ENCODE measurements around the gene KRT3.

KRT3 gene

GRCh38 chr12:52809166-52809565, 13.2 kb upstream of the KRT3 start:
- Histone ChIP-seq H3K4me1 (ENCODE audit: control insufficient read depth in 1 of 2, insufficient read depth in 1 of 2, low read depth in 1 of 2, low read length in 1 of 2) (no peaks in the 10 kb centered on the region), H3K9me3 (no peaks in the 10 kb centered on the region), H3K36me3 (no peaks in the 10 kb centered on the region), H3K4me3 (ENCODE audit: low read depth in 1 of 2, low read length in 1 of 2) (no peak overlapping the region), H3K27ac (no peak overlapping the region), H3K27me3 (no peaks in the 10 kb centered on the region)
- TF ChIP-seq CTCF (IDR thresholded peaks at IDR 0.05): no peak

GRCh38 chr12:52808573-52809160, 12.8 kb upstream of the KRT3 start:
- no peaks in the 10 kb centered on the region for H3K27me3 ChIP-seq
- no peaks in the 10 kb centered on the region for H3K9me3 ChIP-seq
- H3K36me3 ChIP-seq: no peaks in the 10 kb centered on the region
- no peaks in the 10 kb centered on the region for H3K4me1 ChIP-seq (ENCODE audit: control insufficient read depth in 1 of 2, insufficient read depth in 1 of 2, low read depth in 1 of 2, low read length in 1 of 2)
- no peak for TF ChIP-seq CTCF (IDR thresholded peaks at IDR 0.05)
- no peak overlapping the region for H3K4me3 ChIP-seq (ENCODE audit: low read depth in 1 of 2, low read length in 1 of 2)
- no peak overlapping the region for H3K27ac ChIP-seq

DNA sequence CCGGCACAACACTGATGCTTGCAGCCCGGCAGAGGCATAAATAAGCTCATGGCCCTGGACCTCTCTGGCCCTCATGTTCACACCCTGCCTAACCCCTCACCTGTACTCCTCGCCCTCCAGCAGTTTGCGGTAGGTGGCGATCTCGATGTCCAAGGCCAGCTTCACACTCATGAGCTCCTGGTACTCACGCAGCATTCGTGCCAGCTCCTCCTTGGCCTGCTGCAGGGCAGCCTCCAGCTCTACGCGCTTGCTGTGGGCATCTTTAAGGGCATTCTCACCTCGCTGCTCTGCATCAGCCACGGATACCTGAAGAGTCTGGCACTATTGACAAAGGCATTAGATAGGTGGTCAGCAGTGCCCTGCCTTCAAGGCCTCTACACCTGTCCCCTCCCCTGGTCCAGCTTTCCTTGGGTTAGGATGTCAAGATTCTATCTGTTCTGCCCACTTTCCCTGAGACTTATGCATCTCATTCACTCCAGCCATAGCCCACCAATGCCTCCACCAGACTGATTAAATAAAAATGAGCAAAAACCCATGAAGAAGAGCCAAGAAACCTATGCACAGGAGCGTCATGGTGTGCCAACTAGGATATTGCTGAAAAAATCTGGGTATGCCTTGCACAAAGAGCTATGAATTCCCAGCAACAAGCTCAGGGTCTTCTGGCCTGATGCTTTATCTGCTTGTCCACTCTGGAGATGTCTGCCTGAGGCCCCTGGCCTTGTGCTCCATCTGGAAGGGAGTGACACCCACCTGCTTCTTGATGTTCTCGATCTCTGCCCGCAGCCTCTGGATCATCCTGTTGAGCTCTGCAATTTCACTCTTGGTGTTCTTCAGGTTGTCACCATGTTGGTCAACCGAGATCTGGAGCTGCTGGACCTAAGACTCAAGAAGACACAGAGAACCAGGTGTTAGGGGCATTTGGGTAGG, 11.9 kb upstream of the KRT3 start:
- H3K4me3 ChIP-seq (ENCODE audit: low read depth in 1 of 2, low read length in 1 of 2): no peak overlapping the region
- H3K4me1 ChIP-seq (ENCODE audit: control insufficient read depth in 1 of 2, insufficient read depth in 1 of 2, low read depth in 1 of 2, low read length in 1 of 2): no peaks in the 10 kb centered on the region
- no peaks in the 10 kb centered on the region for H3K27me3 ChIP-seq
- TF ChIP-seq CTCF (IDR thresholded peaks at IDR 0.05): no peak
- H3K36me3 ChIP-seq: no peaks in the 10 kb centered on the region
- H3K27ac ChIP-seq: no peak overlapping the region
- no peaks in the 10 kb centered on the region for H3K9me3 ChIP-seq

DNA sequence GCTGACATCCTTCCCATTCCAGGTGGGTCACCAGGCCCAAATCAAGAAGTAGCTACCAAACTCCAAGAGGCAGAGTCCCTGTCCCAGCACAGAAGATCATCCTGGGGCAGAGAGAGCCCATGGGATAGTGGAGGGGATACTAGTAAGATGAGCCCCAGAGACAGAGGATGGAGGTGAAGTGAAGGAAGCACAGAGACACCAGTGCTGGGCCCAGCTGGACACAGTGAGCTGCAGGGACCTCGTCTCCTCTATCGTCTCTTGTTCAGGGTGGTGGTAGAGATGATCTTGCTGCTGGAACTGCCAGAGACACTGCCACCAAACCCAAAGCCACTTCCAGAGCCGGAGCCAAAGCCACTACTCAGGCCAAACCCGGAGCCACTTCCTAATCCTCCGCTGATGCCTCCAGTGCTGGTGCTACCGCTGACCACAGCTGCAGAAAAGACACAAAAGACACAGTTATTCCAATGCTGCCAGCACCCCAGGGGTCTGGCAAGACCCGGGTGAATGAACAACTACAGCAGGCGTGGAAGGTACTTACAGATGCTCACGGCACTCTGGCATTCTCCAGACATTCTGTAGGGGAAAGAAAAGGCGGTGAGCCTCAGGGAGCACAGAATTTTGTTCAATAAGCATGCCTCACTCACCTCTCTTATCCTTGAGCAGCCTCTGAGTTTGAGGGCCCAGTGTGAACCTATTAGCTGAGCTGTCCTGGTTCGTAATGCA, 11.1 kb upstream of the KRT3 start:
- H3K4me3 ChIP-seq (ENCODE audit: low read depth in 1 of 2, low read length in 1 of 2): no peak overlapping the region

More for the DNA sequence above, 11.1 kb upstream of the KRT3 start:
- no peaks in the 10 kb centered on the region for H3K27me3 ChIP-seq
- H3K9me3 ChIP-seq: no peaks in the 10 kb centered on the region
- H3K27ac ChIP-seq: no peak overlapping the region
- no peaks in the 10 kb centered on the region for H3K4me1 ChIP-seq (ENCODE audit: control insufficient read depth in 1 of 2, insufficient read depth in 1 of 2, low read depth in 1 of 2, low read length in 1 of 2)
- no peak for TF ChIP-seq CTCF (IDR thresholded peaks at IDR 0.05)
- no peaks in the 10 kb centered on the region for H3K36me3 ChIP-seq
